Neuron (in vitro differentiated cells): Measurements from ENCODE around the gene ARHGEF7.

Experiments used
- H2AFZ ChIP-seq: one replicate; pipeline ENCODE4 v1.6.1; 2013; ENCODE audit warnings: low read depth, mild to moderate bottlenecking, inconsistent platforms, low read length, moderate library complexity
- H3K27me3 ChIP-seq: one replicate; pipeline ENCODE4 v1.6.1; 2013; ENCODE audit warnings: low read length; ENCODE audit not compliant: insufficient read depth
- H3K36me3 ChIP-seq: one replicate; pipeline ENCODE4 v1.6.1; 2013; ENCODE audit warnings: low read length; ENCODE audit not compliant: insufficient read depth
- H3K4me1 ChIP-seq: one replicate; pipeline ENCODE4 v1.6.1; 2013; ENCODE audit warnings: low read length; ENCODE audit not compliant: insufficient read depth
- H3K4me3 ChIP-seq: 2 replicates; pipeline ENCODE4 v1.5.1; 2013; ENCODE audit warnings: mild to moderate bottlenecking, low read length, moderate library complexity
- H3K9me3 ChIP-seq: one replicate; pipeline ENCODE4 v1.6.1; 2013; ENCODE audit warnings: low read length

The ARHGEF7 gene

DNA sequence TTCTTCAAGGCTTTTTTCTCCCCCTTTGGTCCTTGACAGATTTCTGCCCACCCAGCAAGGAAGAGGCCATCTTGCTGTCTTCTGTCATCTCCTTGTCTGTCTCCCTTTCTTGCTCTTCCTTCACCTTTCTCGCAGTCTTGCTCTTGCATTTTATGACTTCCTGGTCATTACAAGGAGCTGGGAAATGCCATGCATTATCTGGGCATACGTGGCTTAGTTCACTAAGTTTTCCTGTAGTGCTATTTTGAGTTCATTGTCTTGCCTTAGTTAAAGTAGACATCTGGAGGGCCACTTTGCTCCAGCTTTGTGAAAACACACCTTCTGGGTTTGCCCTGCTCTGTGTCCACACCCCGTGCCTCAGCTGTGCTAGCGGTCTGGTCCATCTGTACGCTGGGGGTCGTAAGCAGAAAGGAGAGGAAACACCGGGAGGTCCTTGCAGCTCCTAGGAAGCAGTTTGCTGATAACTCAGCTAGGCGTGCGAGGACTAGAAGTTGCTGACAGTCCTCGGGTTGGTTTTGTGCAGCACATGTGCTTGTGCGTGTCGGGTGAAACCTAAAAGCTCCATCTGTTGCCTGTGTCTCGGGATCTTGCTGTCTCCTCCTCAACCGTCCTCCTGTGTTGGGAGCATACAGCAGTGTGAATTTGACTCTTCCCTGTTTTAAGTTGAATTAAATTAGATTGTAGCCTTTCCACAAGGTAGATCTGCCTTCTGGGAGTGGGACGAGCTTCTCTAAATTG lies 59.4 kb downstream of the ARHGEF7 start:
- no peaks in the 10 kb centered on the region for H3K9me3 ChIP-seq
- H2AFZ ChIP-seq: no peak overlapping the region
- H3K4me1 ChIP-seq: no peaks in the 10 kb centered on the region
- peaks cover 14% of the 10 kb centered on the region for H3K36me3 ChIP-seq
- no peak overlapping the region for H3K4me3 ChIP-seq
- H3K27me3 ChIP-seq: no peaks in the 10 kb centered on the region

GRCh38 chr13:111175372-111175771 lies 60.3 kb downstream of the ARHGEF7 start:
- peaks cover 15% of the 10 kb centered on the region for H3K36me3 ChIP-seq
- H3K4me1 ChIP-seq: no peaks in the 10 kb centered on the region
- no peaks in the 10 kb centered on the region for H3K27me3 ChIP-seq
- no peaks in the 10 kb centered on the region for H3K9me3 ChIP-seq
- no peak overlapping the region for H3K4me3 ChIP-seq
- no peak overlapping the region for H2AFZ ChIP-seq

- Histone ChIP-seq H3K27me3 (no peaks in the 10 kb centered on the region), H3K4me3 (no peak overlapping the region), H3K36me3 (peaks cover 15% of the 10 kb centered on the region), H3K4me1 (no peaks in the 10 kb centered on the region), H3K9me3 (no peaks in the 10 kb centered on the region), H2AFZ (no peak overlapping the region)
These were observed 60.8 kb downstream of the ARHGEF7 start for GRCh38 chr13:111175935-111176334.

- Histone ChIP-seq H3K9me3 (no peaks in the 10 kb centered on the region), H3K4me1 (no peaks in the 10 kb centered on the region), H2AFZ (no peak overlapping the region), H3K36me3 (peaks cover 15% of the 10 kb centered on the region), H3K27me3 (no peaks in the 10 kb centered on the region), H3K4me3 (no peak overlapping the region)
These were observed 61.3 kb downstream of the ARHGEF7 start for GRCh38 chr13:111176421-111176820.

- peaks cover 14% of the 10 kb centered on the region for H3K36me3 ChIP-seq
- no peaks in the 10 kb centered on the region for H3K9me3 ChIP-seq
- no peaks in the 10 kb centered on the region for H3K4me1 ChIP-seq
- H3K4me3 ChIP-seq: no peak overlapping the region
- no peaks in the 10 kb centered on the region for H3K27me3 ChIP-seq
- H2AFZ ChIP-seq: no peak overlapping the region
These were observed 62.1 kb downstream of the ARHGEF7 start for GRCh38 chr13:111177081-111177711.

DNA sequence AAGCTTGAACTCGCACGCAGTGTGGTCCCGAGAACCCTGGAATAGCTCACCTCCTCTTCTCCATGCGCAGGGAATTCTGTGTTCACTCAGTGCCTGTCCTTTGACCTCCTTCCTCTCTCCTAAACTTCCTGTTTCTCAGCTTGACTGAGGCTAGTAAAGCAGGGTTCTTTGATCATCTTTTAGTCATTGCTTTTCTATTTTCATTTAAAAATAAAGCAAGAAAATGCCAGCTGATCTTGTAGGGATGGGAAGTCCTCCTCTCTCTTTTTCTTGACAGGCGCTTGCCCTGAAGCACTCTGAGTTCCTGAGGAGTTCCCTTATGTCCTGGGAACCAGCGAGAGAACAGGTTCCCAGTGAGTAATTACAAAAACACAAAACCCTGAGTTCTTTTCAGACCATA lies 62.8 kb downstream of the ARHGEF7 start:
- peaks cover under 1% of the 10 kb centered on the region for H3K9me3 ChIP-seq
- H3K27me3 ChIP-seq: no peaks in the 10 kb centered on the region
- peaks cover 11% of the 10 kb centered on the region for H3K36me3 ChIP-seq
- no peak overlapping the region for H3K4me3 ChIP-seq
- H3K4me1 ChIP-seq: no peaks in the 10 kb centered on the region
- H2AFZ ChIP-seq: no peak overlapping the region

GRCh38 chr13:111178402-111178801 lies 63.3 kb downstream of the ARHGEF7 start:
- H3K27me3 ChIP-seq: no peaks in the 10 kb centered on the region
- no peaks in the 10 kb centered on the region for H3K4me1 ChIP-seq
- peaks cover 8% of the 10 kb centered on the region for H3K36me3 ChIP-seq
- peaks cover 2% of the 10 kb centered on the region for H3K9me3 ChIP-seq
- H2AFZ ChIP-seq: no peak overlapping the region
- H3K4me3 ChIP-seq: no peak overlapping the region

DNA sequence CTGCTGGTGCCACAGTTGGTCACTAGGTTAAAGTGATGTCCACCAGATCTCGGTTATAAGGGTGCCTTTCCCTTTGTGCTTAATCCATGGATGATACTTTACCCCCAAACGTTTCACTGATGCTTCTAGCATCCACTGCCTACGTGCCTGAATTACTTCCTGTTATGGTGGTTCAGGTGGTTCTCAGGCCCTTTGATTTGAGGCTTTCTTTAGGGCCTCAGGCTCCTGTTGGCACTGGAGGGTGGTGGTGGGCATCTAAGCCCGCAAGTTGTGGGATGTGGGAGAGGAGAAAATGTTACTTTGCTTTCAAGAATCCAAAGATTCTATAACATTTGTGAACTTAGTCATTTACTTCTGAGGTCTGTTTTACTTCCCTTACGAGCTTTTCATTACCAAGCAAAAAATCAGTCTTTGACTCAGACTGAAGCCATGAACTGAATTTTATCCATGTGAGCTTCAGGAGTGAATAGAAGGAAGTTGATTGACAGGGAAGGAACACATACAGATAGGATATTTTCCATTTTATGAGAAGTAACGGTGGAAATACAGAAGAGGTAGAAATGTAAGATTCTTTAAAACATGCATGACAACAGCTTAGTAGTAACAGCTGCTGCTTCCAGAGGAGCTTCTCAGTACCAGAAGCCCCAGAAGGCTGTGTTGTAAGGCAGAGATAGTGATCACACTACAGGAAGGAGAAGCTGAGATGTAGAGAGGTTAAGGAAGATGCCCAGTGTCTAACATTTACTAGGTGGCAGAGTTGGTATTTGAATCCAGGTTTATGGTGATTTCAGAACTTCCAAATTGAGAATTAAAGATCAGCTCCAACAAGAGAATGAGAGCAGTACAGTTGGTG lies 65.0 kb downstream of the ARHGEF7 start:
- Histone ChIP-seq H3K4me3 (no peak overlapping the region), H3K4me1 (peaks cover 5% of the 10 kb centered on the region), H3K36me3 (peaks cover 8% of the 10 kb centered on the region), H3K9me3 (peaks cover 2% of the 10 kb centered on the region), H3K27me3 (no peaks in the 10 kb centered on the region), H2AFZ (no peak overlapping the region)

GRCh38 chr13:111181977-111182376 lies 66.9 kb downstream of the ARHGEF7 start:
- Histone ChIP-seq H3K27me3 (no peaks in the 10 kb centered on the region), H3K4me3 (no peak overlapping the region), H3K4me1 (peaks cover 5% of the 10 kb centered on the region), H2AFZ (no peak overlapping the region), H3K36me3 (peaks cover 8% of the 10 kb centered on the region), H3K9me3 (peaks cover 2% of the 10 kb centered on the region)

- no peak overlapping the region for H3K4me3 ChIP-seq
- H3K27me3 ChIP-seq: no peaks in the 10 kb centered on the region
- peaks cover 14% of the 10 kb centered on the region for H3K4me1 ChIP-seq
- H3K9me3 ChIP-seq: peaks cover 2% of the 10 kb centered on the region
- H3K36me3 ChIP-seq: peaks cover 3% of the 10 kb centered on the region
- no peak overlapping the region for H2AFZ ChIP-seq
These were observed 68.1 kb downstream of the ARHGEF7 start for GRCh38 chr13:111183087-111183645.

GRCh38 chr13:111183959-111184358 lies 68.8 kb downstream of the ARHGEF7 start:
- peaks cover 3% of the 10 kb centered on the region for H3K36me3 ChIP-seq
- peaks cover 17% of the 10 kb centered on the region for H3K4me1 ChIP-seq
- peaks cover 2% of the 10 kb centered on the region for H3K9me3 ChIP-seq
- H3K4me3 ChIP-seq: no peak overlapping the region
- no peaks in the 10 kb centered on the region for H3K27me3 ChIP-seq
- H2AFZ ChIP-seq: no peak overlapping the region

DNA sequence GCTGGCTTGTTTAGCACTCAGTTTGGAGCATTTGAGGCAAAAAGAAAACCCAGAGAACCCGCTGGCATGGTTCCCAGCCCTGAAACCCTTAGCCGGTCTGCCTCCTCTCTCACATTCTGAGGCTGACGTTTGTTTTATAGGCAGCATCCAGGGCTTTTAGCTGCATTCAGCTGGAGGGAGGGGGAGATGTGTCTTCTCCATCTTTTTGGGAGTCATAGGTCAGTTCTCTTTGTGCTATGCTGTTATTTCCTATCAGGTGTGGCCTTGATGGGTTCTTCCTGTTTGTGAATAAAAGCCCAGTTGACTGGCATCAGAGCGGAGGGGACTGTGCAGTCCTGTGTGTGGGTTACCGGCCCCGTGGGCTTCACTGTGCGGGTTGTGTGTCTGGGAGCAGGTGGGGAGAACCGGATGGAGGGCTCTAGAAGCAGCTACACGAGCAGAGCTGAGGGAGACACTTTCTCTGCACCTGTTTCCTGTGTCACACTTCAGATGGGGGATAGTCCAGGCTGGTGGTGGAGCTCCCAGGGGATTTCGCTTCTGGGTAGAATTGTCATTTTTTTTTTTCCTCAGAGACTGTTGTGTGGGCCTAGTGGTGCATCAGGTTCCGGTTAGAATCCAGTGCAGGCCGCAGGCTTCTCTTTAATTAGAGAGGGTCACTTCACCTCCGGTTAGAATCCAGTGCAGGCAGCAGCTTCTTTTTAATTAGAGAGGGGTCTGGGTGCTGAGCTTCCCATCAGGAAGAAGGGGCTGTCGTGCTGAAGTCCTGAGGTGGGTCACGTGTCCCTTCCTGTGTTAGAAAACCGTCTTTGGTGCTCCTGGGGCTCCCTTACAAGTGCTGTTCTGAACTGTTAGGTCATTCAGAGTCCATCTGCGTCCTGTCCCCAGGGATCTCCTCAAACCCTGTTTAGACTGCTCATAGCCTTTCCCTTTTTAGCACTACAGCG lies 69.6 kb downstream of the ARHGEF7 start:
- H3K9me3 ChIP-seq: peaks cover 2% of the 10 kb centered on the region
- H3K27me3 ChIP-seq: no peaks in the 10 kb centered on the region
- no peaks in the 10 kb centered on the region for H3K36me3 ChIP-seq
- H2AFZ ChIP-seq: no peak overlapping the region
- no peak overlapping the region for H3K4me3 ChIP-seq
- peaks cover 17% of the 10 kb centered on the region for H3K4me1 ChIP-seq
